Mucosa of rectum (tissue), 2 donors: ENCODE measurements around the gene GK.
"Not testable (repeated sequence)": the region's sequence is repeated elsewhere in the genome, so short reads cannot be mapped to it uniquely, and the experiment has no call there.

Experiments used
- H3K27ac ChIP-seq, 2 donors: one replicate each; pipeline ENCODE4 v1.7.0; 2013; ENCODE audit warnings: inconsistent platforms in 2 of 2, low read depth in 2 of 2, low read length in 2 of 2
- H3K27me3 ChIP-seq, 2 donors: one replicate each; pipeline ENCODE4 v1.7.0; 2013; ENCODE audit warnings: low read length in 2 of 2; ENCODE audit not compliant: control insufficient read depth in 2 of 2, insufficient read depth in 2 of 2
- H3K36me3 ChIP-seq, 2 donors: one replicate each; pipeline ENCODE4 v1.7.0; 2013; ENCODE audit warnings: low read length in 2 of 2; ENCODE audit not compliant: control insufficient read depth in 2 of 2, insufficient read depth in 2 of 2
- H3K4me1 ChIP-seq, 2 donors: one replicate each; pipeline ENCODE4 v1.7.0; 2013; ENCODE audit warnings: low read length in 2 of 2, mild to moderate bottlenecking in 1 of 2; ENCODE audit not compliant: control insufficient read depth in 2 of 2, insufficient read depth in 2 of 2
- H3K4me3 ChIP-seq, 2 donors: one replicate each; pipeline ENCODE4 v1.7.0; 2013; ENCODE audit warnings: low read length in 2 of 2
- H3K9ac ChIP-seq, 2 donors: one replicate each; pipeline ENCODE4 v1.7.0; 2013; ENCODE audit warnings: low read length in 2 of 2, low read depth in 1 of 2, mild to moderate bottlenecking in 1 of 2
- H3K9me3 ChIP-seq, 2 donors: one replicate each; pipeline ENCODE4 v1.7.0; 2013; ENCODE audit warnings: low read length in 2 of 2; ENCODE audit not compliant: control insufficient read depth in 2 of 2
- donor health status: healthy.
- donor health status: Normal muscosa, but diverticular disease.

Gene GK

DNA sequence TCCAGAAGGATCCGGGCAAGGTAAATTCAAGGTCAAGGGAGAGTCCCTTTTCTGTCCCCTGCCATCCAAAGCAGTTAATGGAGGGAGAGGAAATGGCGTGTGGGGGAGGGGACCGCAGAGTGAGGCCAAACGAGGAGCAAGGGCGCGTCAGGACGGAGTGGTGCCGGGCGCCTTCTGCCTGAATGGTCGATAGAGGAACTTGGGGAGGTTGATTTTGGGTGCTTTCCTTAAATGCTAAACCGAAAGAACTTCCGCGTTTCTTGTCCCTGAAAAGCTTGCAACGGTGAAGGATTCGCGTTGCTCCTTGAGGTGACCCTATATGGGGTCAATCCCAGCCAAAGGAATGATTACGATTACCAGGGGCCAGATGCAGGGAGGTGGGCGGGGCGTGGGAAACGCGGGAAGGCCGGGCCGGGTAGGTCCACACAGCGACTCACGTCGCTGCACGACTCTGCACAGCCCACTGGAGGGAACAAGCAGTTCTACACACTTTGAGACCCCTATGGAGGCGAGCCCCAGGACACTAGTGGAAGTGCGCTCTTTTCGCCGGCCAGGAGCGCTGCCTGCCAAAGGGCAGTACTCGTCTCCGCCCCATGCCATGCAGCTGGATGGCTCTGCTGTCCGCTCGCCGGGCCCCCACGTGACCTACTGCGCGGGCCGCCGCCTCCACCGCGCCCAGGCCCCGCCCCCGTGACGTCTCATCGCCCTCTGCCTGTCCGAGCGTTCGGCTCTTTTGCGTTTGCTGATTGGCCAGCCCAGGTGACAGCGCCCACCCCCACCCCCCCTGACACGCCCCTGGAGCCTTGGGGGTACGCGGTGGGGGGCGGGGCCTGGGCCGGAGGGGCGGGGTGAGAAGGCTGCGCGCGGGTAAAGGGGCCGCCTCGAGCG is 452 bp upstream of the GK start:
- Histone ChIP-seq H3K4me1 (peaks cover 0 to 3% of the 10 kb centered on the region in 2 donors), H3K9me3 (no peaks in the 10 kb centered on the region), H3K9ac (peak overlapping the region; percentile 65 to 79), H3K4me3 (peak overlapping the region; percentile 82 to 85), H3K27me3 (no peaks in the 10 kb centered on the region), H3K27ac (peak overlapping the region; percentile 85), H3K36me3 (no peaks in the 10 kb centered on the region)

DNA sequence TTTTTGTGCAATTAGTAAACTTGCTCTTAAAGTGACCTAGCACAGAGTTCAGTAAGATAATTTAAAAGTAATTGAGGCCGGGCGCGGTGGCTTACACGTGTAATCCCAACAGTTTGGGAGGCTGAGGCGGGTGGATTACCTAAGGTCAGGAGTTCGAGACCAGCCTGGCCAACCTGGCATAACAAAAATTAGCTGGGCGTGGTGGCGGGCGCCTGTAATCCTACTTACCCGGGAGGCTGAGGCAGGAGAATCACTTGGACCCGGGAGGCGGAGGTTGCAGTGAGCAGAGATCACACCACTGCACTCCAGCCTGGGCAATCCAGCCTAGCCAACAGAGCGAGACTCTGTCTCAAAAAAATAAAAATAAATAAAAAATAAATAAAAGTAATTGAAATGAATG is 1.2 kb downstream of the GK start:
- not testable (repeated sequence) for H3K9me3 ChIP-seq, H3K27me3 ChIP-seq, H3K36me3 ChIP-seq, H3K9ac ChIP-seq, H3K4me1 ChIP-seq
- peak overlapping the region; percentile 60 to 80 for H3K27ac ChIP-seq
- peak overlapping the region in 1 of 2 donors; percentile 80 for H3K4me3 ChIP-seq

GRCh38 chrX:30654989-30655607 is 1.9 kb downstream of the GK start:
- no peak overlapping the region for H3K27ac ChIP-seq
- H3K9me3 ChIP-seq = no peaks in the 10 kb centered on the region
- H3K4me1 ChIP-seq = peaks cover 0 to 3% of the 10 kb centered on the region in 2 donors
- H3K27me3 ChIP-seq = no peaks in the 10 kb centered on the region
- H3K9ac ChIP-seq = peak overlapping the region in 1 of 2 donors; percentile 10
- peak overlapping the region in 1 of 2 donors; percentile 16 for H3K4me3 ChIP-seq
- H3K36me3 ChIP-seq = no peaks in the 10 kb centered on the region

GRCh38 chrX:30655991-30656390 is 2.8 kb downstream of the GK start:
- Histone ChIP-seq H3K4me3 (no peak overlapping the region), H3K9me3 (no peaks in the 10 kb centered on the region), H3K36me3 (no peaks in the 10 kb centered on the region), H3K9ac (no peak overlapping the region), H3K27me3 (no peaks in the 10 kb centered on the region), H3K4me1 (peaks cover 0 to 3% of the 10 kb centered on the region in 2 donors), H3K27ac (no peak overlapping the region)

- Histone ChIP-seq H3K27me3 (no peaks in the 10 kb centered on the region), H3K4me1 (peaks cover 0 to 3% of the 10 kb centered on the region in 2 donors), H3K9ac (no peak overlapping the region), H3K36me3 (no peaks in the 10 kb centered on the region), H3K27ac (peak overlapping the region in 1 of 2 donors; percentile 51), H3K4me3 (no peak overlapping the region), H3K9me3 (no peaks in the 10 kb centered on the region)
These were observed 4.3 kb downstream of the GK start for GRCh38 chrX:30657196-30658161.

DNA sequence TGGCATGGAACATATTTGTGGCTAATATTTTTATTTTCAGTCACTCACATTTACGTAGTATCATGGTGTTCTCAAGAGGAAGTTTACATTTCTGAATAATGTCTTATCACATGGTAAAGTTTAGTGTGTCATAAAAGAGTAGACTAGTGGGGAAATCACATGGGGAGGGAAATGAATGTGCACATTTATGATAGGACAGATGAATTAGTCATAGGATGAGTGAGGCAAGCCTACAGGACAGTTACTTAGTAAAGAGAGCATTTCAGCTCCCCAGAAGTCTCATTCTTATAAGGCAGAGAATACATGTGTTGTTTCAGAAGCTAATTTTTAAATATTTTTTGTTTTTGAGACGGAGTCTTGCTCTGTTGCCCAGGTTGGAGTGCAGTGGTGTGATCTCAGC is 6.2 kb downstream of the GK start:
- no peaks in the 10 kb centered on the region for H3K27me3 ChIP-seq
- H3K27ac ChIP-seq = no peak overlapping the region
- H3K4me1 ChIP-seq = peaks cover 0 to 3% of the 10 kb centered on the region in 2 donors
- H3K36me3 ChIP-seq = no peaks in the 10 kb centered on the region
- H3K9me3 ChIP-seq = no peaks in the 10 kb centered on the region
- H3K9ac ChIP-seq = no peak overlapping the region
- H3K4me3 ChIP-seq = no peak overlapping the region

GRCh38 chrX:30661228-30661627 is 8.0 kb downstream of the GK start:
- H3K36me3 ChIP-seq = no peaks in the 10 kb centered on the region
- no peaks in the 10 kb centered on the region for H3K27me3 ChIP-seq
- H3K9ac ChIP-seq = no peak overlapping the region
- no peak overlapping the region for H3K4me3 ChIP-seq
- H3K4me1 ChIP-seq = peaks cover 0 to 3% of the 10 kb centered on the region in 2 donors
- H3K9me3 ChIP-seq = no peaks in the 10 kb centered on the region
- no peak overlapping the region for H3K27ac ChIP-seq

GRCh38 chrX:30663322-30663721 is 10.1 kb downstream of the GK start:
- Histone ChIP-seq H3K27ac (no peak overlapping the region), H3K9me3 (no peaks in the 10 kb centered on the region), H3K27me3 (peaks cover 0 to 1% of the 10 kb centered on the region in 2 donors), H3K4me3 (no peak overlapping the region), H3K36me3 (no peaks in the 10 kb centered on the region), H3K4me1 (peaks cover 0 to 3% of the 10 kb centered on the region in 2 donors), H3K9ac (no peak overlapping the region)

DNA sequence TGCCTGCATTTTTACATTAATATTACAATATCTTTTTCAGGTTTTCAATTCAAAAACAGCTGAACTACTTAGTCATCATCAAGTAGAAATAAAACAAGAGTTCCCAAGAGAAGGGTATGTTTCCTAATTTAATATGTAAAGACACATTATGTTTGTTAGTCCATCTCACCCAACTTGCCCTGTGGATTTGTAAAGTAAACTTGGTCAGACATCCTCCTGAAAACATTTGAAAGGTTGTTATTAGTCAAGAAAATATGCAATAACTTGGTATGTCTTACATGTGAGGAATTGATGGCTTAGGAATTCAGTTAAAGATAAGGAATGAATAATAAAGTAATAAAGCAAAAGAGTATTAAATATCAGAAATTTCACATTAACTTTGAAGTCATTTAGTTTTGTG is 12.2 kb downstream of the GK start:
- Histone ChIP-seq H3K27ac (no peak overlapping the region), H3K27me3 (peaks cover 0 to 2% of the 10 kb centered on the region in 2 donors), H3K4me3 (no peak overlapping the region), H3K9ac (no peak overlapping the region), H3K36me3 (no peaks in the 10 kb centered on the region), H3K4me1 (no peaks in the 10 kb centered on the region), H3K9me3 (no peaks in the 10 kb centered on the region)
